ENCODE data around the gene SCFD2.
A peak's percentile ranks its signal among the peaks of the same experiment; 100 is the strongest.

SCFD2 gene

DNA sequence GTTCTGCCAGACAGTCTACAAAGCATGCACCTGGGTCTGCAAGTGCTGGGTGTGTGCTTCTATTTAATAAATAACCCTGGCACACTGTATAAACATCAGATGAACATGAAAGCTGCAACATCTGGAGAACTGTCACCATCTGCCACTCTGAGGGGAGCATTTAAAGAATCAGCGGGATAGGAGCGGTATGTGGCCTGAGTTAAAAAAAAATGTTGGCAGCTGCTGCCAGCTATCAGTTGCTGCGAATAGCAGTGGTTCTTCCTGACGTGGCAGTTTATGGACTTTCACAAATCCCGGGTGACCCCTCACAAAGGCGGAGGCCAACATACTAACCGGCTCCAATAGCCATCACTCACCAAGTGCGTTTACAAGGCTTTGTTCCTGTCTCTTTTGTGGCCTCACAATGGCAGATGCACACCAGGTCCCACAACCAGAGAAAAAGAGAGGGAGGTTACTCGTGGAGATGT is 408.6 kb downstream of the SCFD2 start:
- H3K4me3 ChIP-seq (ENCODE audit: low read length): no peak overlapping the region
- H3K9me3 ChIP-seq (ENCODE audit: control insufficient read depth, low read length): no peaks in the 10 kb centered on the region
- no peaks in the 10 kb centered on the region for H3K36me3 ChIP-seq (ENCODE audit: control insufficient read depth, insufficient read depth, low read length, severe bottlenecking)
- peaks cover 40% of the 10 kb centered on the region for H3K4me1 ChIP-seq (ENCODE audit: control insufficient read depth, insufficient read depth, low read length)
- no peak for DNase-seq (ENCODE audit: low read depth)
- peak overlapping the region; percentile 31 for H3K9ac ChIP-seq (ENCODE audit: low read length)
- no peaks in the 10 kb centered on the region for H3K27me3 ChIP-seq (replicated peaks; ENCODE audit: control insufficient read depth, insufficient read depth, low read length)

DNA sequence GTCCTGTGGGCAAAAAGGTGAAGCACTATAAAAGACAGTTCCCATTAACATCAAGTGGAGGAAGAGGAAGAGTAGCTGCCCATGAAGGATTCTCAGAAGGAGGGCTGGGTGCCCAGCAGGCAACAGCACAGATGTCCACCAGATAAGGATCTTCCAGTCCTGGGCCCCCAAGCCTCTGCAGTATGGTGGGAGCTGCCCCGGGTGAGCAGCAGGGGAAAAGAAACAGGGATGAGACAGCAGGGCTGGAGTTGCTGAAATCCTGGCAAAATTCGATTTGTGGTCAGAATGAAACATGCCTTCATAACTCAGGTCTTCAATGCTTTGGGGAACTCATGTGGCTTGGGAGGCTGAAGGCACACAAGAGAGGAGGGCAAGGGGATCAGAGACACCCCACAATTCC is 409.2 kb downstream of the SCFD2 start:
- peaks cover 35% of the 10 kb centered on the region for H3K4me1 ChIP-seq (ENCODE audit: control insufficient read depth, insufficient read depth, low read length)
- H3K9ac ChIP-seq (ENCODE audit: low read length): no peak overlapping the region
- no peaks in the 10 kb centered on the region for H3K9me3 ChIP-seq (ENCODE audit: control insufficient read depth, low read length)
- no peak for DNase-seq (ENCODE audit: low read depth)
- H3K27me3 ChIP-seq (replicated peaks; ENCODE audit: control insufficient read depth, insufficient read depth, low read length): no peaks in the 10 kb centered on the region
- H3K36me3 ChIP-seq (ENCODE audit: control insufficient read depth, insufficient read depth, low read length, severe bottlenecking): no peaks in the 10 kb centered on the region
- no peak overlapping the region for H3K4me3 ChIP-seq (ENCODE audit: low read length)

DNA sequence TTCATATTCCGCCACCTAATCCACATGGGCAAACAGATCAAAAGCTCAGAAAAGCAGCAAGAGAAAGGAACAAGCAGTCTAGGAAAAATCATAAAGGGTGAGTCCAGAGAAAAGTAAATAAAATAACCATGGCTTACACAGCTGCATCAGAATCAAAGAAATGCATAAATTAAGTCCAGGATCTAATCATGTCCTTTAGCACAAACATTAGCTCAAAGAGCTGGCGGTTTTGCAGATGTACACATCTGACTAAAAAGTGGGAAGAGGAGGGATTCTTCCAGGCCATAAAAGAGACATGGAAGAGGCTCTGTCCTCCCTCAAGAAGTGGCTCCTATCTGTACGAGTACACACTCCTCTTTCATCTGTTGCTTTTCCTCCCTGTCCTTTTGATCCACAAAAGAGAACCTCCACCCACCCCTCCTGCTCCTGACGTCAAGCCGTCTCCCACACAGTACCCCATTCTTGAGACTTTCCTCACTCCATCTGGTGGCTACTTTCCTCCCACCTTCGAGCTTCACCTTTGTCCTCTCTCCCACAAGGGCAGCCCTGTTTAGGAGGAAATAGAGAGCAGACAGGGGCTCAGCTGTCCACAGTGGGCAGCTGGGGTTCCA is 411.2 kb downstream of the SCFD2 start:
- H3K27me3 ChIP-seq (replicated peaks; ENCODE audit: control insufficient read depth, insufficient read depth, low read length): no peaks in the 10 kb centered on the region
- H3K9ac ChIP-seq (ENCODE audit: low read length): no peak overlapping the region
- H3K36me3 ChIP-seq (ENCODE audit: control insufficient read depth, insufficient read depth, low read length, severe bottlenecking): peaks cover under 1% of the 10 kb centered on the region
- no peak overlapping the region for H3K4me3 ChIP-seq (ENCODE audit: low read length)
- DNase-seq (ENCODE audit: low read depth): no peak
- H3K4me1 ChIP-seq (ENCODE audit: control insufficient read depth, insufficient read depth, low read length): peaks cover 30% of the 10 kb centered on the region
- no peaks in the 10 kb centered on the region for H3K9me3 ChIP-seq (ENCODE audit: control insufficient read depth, low read length)

DNA sequence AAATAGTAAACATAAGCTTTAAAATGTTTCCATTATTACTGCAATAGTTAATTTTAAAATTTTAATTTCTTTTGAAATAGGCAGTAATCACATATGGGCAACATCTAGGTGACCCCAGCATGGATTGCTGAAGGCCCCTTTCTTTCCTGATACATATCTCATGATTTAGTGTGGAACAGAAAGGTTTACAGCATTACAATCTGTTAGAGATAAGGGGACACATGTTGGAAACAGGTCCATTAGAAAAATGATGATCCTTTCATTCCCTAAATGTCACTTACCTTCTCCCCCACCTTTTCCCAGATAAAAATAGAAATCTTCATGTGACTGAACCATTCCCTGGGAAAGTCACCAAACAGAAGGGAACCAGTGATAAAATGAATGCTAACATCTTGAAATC is 413.3 kb downstream of the SCFD2 start:
- no peaks in the 10 kb centered on the region for H3K27me3 ChIP-seq (replicated peaks; ENCODE audit: control insufficient read depth, insufficient read depth, low read length)
- peaks cover 3% of the 10 kb centered on the region for H3K36me3 ChIP-seq (ENCODE audit: control insufficient read depth, insufficient read depth, low read length, severe bottlenecking)
- peaks cover 9% of the 10 kb centered on the region for H3K4me1 ChIP-seq (ENCODE audit: control insufficient read depth, insufficient read depth, low read length)
- DNase-seq (ENCODE audit: low read depth): no peak
- H3K4me3 ChIP-seq (ENCODE audit: low read length): no peak overlapping the region
- no peak overlapping the region for H3K9ac ChIP-seq (ENCODE audit: low read length)
- H3K9me3 ChIP-seq (ENCODE audit: control insufficient read depth, low read length): no peaks in the 10 kb centered on the region

DNA sequence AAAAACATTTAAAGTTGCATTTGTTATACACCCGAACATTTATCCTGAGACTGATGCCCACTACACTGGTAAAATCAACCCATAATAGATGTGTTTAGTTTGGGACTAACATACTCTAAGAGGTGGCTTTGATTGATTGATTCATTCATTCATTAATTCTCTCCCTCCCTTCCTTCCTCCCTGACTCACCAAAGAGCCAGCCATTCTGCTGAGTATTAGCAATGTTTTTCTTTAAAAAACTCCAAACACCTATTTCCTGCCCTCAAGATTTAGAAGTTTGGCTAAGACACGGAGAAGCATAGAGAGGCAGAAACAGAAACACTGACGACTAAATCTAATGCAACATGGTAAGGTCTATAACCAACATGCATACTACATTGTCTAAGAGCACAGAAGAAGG is 414.8 kb downstream of the SCFD2 start:
- Histone ChIP-seq H3K27me3 (replicated peaks; ENCODE audit: control insufficient read depth, insufficient read depth, low read length) (no peaks in the 10 kb centered on the region), H3K9me3 (ENCODE audit: control insufficient read depth, low read length) (no peaks in the 10 kb centered on the region), H3K36me3 (ENCODE audit: control insufficient read depth, insufficient read depth, low read length, severe bottlenecking) (peaks cover 3% of the 10 kb centered on the region), H3K9ac (ENCODE audit: low read length) (no peak overlapping the region), H3K4me3 (ENCODE audit: low read length) (no peak overlapping the region), H3K4me1 (ENCODE audit: control insufficient read depth, insufficient read depth, low read length) (no peaks in the 10 kb centered on the region)
- DNase-seq (ENCODE audit: low read depth): no peak

DNA sequence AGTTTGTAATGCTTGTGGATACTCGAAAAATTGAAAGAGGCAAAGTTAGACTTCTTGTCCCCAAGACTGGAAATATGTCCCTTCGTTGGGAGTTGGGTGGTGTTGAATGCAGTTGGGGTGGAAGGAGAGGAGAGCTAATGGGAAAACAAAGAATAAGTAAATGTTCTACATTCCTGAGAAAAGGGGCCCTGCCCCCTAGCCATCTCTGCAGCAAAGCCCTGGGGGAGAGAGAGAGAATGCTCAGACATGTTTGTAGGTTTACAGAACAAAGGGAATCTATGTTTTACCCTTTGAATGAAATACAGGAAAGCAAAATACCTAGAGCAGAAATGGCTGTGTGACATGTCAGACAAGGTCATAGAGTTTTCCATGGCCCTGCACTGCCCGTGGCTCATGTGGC is 415.6 kb downstream of the SCFD2 start:
- Histone ChIP-seq H3K4me1 (ENCODE audit: control insufficient read depth, insufficient read depth, low read length) (no peaks in the 10 kb centered on the region), H3K36me3 (ENCODE audit: control insufficient read depth, insufficient read depth, low read length, severe bottlenecking) (peaks cover 3% of the 10 kb centered on the region), H3K9ac (ENCODE audit: low read length) (no peak overlapping the region), H3K4me3 (ENCODE audit: low read length) (no peak overlapping the region), H3K9me3 (ENCODE audit: control insufficient read depth, low read length) (no peaks in the 10 kb centered on the region), H3K27me3 (replicated peaks; ENCODE audit: control insufficient read depth, insufficient read depth, low read length) (no peaks in the 10 kb centered on the region)
- no peak for DNase-seq (ENCODE audit: low read depth)

DNA sequence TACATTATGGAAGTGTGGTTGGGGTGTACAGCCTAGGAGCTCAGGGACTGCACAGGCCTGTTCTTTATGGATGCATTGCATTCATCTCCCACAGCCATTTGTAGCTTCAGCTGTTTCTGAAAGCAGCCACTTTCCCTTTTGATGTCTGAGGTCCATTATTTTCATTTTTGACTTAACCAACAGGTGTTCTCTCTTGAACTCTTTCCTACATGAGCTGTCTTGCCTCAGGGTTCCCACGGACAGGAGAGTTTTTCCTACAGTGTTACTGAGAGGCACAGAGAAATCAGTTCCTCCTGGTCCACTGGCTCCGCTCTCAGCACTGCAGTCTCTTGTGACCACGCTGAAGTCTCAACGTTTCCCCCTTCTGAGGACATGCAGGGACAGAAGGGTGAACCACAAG is 416.5 kb downstream of the SCFD2 start:
- H3K9me3 ChIP-seq (ENCODE audit: control insufficient read depth, low read length): no peaks in the 10 kb centered on the region
- no peaks in the 10 kb centered on the region for H3K27me3 ChIP-seq (replicated peaks; ENCODE audit: control insufficient read depth, insufficient read depth, low read length)
- no peaks in the 10 kb centered on the region for H3K4me1 ChIP-seq (ENCODE audit: control insufficient read depth, insufficient read depth, low read length)
- no peak for DNase-seq (ENCODE audit: low read depth)
- H3K9ac ChIP-seq (ENCODE audit: low read length): no peak overlapping the region
- H3K36me3 ChIP-seq (ENCODE audit: control insufficient read depth, insufficient read depth, low read length, severe bottlenecking): peaks cover 3% of the 10 kb centered on the region
- no peak overlapping the region for H3K4me3 ChIP-seq (ENCODE audit: low read length)

DNA sequence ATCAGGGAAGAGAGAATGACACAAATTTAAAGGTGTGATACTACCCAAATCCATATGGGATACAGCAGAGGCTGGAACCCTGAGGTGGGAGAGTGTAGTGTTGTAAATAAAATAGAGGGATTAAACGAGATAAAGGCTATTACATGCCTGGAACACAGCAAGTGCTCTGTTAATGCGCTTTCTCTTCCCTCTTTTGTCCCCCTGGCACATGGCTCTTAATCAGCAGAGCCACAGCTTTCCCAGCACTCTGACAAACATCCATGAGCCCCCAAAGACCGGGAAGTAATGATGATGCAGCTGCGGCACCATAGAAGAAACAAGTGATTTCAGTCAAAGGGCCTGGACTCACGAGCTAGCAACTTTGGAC is 417.8 kb downstream of the SCFD2 start:
- H3K36me3 ChIP-seq (ENCODE audit: control insufficient read depth, insufficient read depth, low read length, severe bottlenecking): peaks cover 3% of the 10 kb centered on the region
- no peak overlapping the region for H3K4me3 ChIP-seq (ENCODE audit: low read length)
- no peaks in the 10 kb centered on the region for H3K4me1 ChIP-seq (ENCODE audit: control insufficient read depth, insufficient read depth, low read length)
- no peak overlapping the region for H3K9ac ChIP-seq (ENCODE audit: low read length)
- no peak for DNase-seq (ENCODE audit: low read depth)
- H3K27me3 ChIP-seq (replicated peaks; ENCODE audit: control insufficient read depth, insufficient read depth, low read length): no peaks in the 10 kb centered on the region
- no peaks in the 10 kb centered on the region for H3K9me3 ChIP-seq (ENCODE audit: control insufficient read depth, low read length)

DNA sequence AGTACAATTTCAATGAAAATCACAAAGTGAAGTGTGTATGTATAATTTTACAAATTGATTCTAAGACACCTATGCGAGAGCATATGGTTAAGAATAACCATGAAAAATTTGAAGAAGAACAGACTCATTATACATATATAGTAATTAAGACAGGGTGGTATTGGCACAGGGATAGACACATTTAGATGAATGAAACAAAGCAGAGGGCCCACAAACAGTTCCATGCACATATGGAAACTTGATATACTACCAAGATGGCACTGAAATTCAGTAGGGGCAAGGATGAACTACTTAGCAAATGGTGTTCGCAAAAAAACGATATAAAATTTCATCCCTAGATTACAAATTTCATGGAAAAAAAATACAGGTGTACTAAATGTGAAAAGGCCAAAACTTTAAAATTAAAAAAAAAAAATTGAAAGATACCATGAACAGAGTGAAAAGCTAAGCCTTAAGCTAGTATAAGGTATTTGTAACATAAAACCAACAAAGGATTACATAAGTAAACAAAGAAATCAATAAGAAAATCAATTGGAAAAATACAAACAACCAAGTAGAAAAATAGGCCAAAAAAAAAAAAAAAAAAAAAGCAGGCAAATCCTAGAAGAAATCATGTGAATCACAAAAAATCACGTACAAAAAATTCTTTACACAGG is 418.3 kb downstream of the SCFD2 start:
- Histone ChIP-seq H3K9ac (ENCODE audit: low read length) (no peak overlapping the region), H3K4me3 (ENCODE audit: low read length) (no peak overlapping the region), H3K9me3 (ENCODE audit: control insufficient read depth, low read length) (no peaks in the 10 kb centered on the region), H3K36me3 (ENCODE audit: control insufficient read depth, insufficient read depth, low read length, severe bottlenecking) (peaks cover 3% of the 10 kb centered on the region), H3K4me1 (ENCODE audit: control insufficient read depth, insufficient read depth, low read length) (no peaks in the 10 kb centered on the region), H3K27me3 (replicated peaks; ENCODE audit: control insufficient read depth, insufficient read depth, low read length) (no peaks in the 10 kb centered on the region)
- DNase-seq (ENCODE audit: low read depth): no peak

DNA sequence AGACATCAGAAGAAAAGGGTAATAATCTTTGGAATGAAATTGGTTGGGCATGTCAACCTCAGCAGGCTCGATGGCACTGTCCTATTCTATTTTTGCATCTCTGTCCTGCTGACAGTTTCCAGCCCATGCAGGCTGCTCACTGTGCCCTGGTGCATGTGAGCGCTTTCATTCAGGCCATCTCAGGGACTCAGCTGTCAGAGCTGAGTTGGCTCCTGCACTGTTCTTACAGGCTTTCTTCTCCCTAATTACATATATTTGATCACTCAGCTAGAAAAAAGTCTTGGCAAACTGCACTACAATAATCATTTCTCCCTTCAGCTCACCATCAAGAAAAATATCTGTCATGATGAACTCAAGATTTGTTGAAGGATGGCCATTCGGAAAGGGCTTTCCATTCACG is 419.0 kb downstream of the SCFD2 start:
- H3K4me1 ChIP-seq (ENCODE audit: control insufficient read depth, insufficient read depth, low read length): no peaks in the 10 kb centered on the region
- H3K36me3 ChIP-seq (ENCODE audit: control insufficient read depth, insufficient read depth, low read length, severe bottlenecking): peaks cover 3% of the 10 kb centered on the region
- DNase-seq (ENCODE audit: low read depth): no peak
- H3K9ac ChIP-seq (ENCODE audit: low read length): no peak overlapping the region
- H3K27me3 ChIP-seq (replicated peaks; ENCODE audit: control insufficient read depth, insufficient read depth, low read length): no peaks in the 10 kb centered on the region
- no peak overlapping the region for H3K4me3 ChIP-seq (ENCODE audit: low read length)
- H3K9me3 ChIP-seq (ENCODE audit: control insufficient read depth, low read length): no peaks in the 10 kb centered on the region

DNA sequence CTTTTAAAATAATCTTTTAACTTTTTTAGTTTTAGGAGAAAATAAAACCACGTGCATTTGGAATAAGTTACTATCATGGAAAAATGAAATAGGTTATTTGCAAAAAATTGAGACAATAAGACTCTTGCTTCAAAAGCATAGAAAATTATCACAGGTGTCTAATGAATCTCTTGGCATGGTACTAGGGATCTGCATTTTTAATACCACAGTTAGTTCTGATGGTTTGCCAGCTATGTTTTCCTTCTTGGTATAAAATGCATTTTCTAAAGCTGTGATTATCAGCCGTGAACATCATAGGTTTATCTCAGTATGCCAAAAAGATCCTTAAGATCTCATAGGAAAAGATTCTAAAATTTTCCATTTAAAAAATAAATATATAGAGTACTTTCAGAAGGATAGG is 419.9 kb downstream of the SCFD2 start:
- no peaks in the 10 kb centered on the region for H3K27me3 ChIP-seq (replicated peaks; ENCODE audit: control insufficient read depth, insufficient read depth, low read length)
- no peak for DNase-seq (ENCODE audit: low read depth)

More for the DNA sequence above, 419.9 kb downstream of the SCFD2 start:
- Histone ChIP-seq H3K4me3 (ENCODE audit: low read length) (no peak overlapping the region), H3K4me1 (ENCODE audit: control insufficient read depth, insufficient read depth, low read length) (no peaks in the 10 kb centered on the region), H3K36me3 (ENCODE audit: control insufficient read depth, insufficient read depth, low read length, severe bottlenecking) (peaks cover 3% of the 10 kb centered on the region), H3K9me3 (ENCODE audit: control insufficient read depth, low read length) (no peaks in the 10 kb centered on the region), H3K9ac (ENCODE audit: low read length) (no peak overlapping the region)
